Breast epithelium (tissue), 4 donors: ENCODE results near the gene MAP3K5. TPM values are rescaled to one million over a fixed set of nuclear protein-coding genes. Genes with fewer than 3 reads are reported as not detected.

ENCODE experiments used
- DNase-seq, 2 donors: peaks; one replicate each; pipeline ENCODE4 v3.0.0-alpha.2; 2019; ENCODE audit warnings: low spot score in 2 of 2
- H3K27ac ChIP-seq, 2 donors: fragments of 200-600 bp; sonication (generic) in 1 of 2; one replicate each; pipeline ENCODE4 v1.5.1; 2016 to 2019; ENCODE audit warnings: mild to moderate bottlenecking in 1 of 2
- H3K27me3 ChIP-seq, 2 donors: fragments of 200-600 bp; sonication (generic) in 1 of 2; one replicate each; pipeline versions ENCODE4 v1.5.1 to v1.6.0; 2017 to 2019; ENCODE audit warnings: control low read depth in 1 of 2, mild to moderate bottlenecking in 1 of 2
- H3K36me3 ChIP-seq: fragments of 200-600 bp; one replicate; pipeline ENCODE4 v1.5.1; 2019
- H3K4me1 ChIP-seq, 2 donors: fragments of 200-600 bp; sonication (generic); one replicate each; pipeline ENCODE4 v1.5.1; 2016 to 2019; ENCODE audit warnings: control low read depth in 1 of 2
- H3K4me3 ChIP-seq, 3 donors: fragments of 200-600 bp; sonication (generic); 1 replicate in 2 of 3; 2 replicates in 1 of 3; pipeline ENCODE4 v1.5.1; 2016 to 2019; ENCODE audit warnings: mild to moderate bottlenecking in 3 of 3, moderate library complexity in 2 of 3
- H3K9me3 ChIP-seq, 2 donors: fragments of 200-600 bp; sonication (generic) in 1 of 2; one replicate each; pipeline ENCODE4 v1.5.1; 2016 to 2019; ENCODE audit warnings: control low read depth in 1 of 2
- POLR2A ChIP-seq: fragments of 450-650 bp; IDR thresholded peaks from one replicate; pipeline ENCODE4 v1.6.1; 2016; ENCODE audit warnings: antibody characterized with exemption, mild to moderate bottlenecking, moderate library complexity
- POLR2AphosphoS5 ChIP-seq, 3 donors: sonication (generic); formaldehyde crosslinking; IDR thresholded peaks; one replicate each; pipeline ENCODE4 v1.6.1; 2017; ENCODE audit warnings: antibody characterized with exemption in 3 of 3
- intact Hi-C: fragments of 100-400 bp; cut with DNase I; formaldehyde crosslinking; loops from one replicate; pipeline ENCODE4 v1.15.1; 2023; ENCODE audit warnings: low total_unique reads
- total RNA-seq, 3 donors: library from RNA; depleted of rRNA; stranded (reverse); fragments of >200 nt; gene quantifications; one replicate each; pipeline ENCODE4 v1.1.0, GENCODE V29; 2016
- TF ChIP-seq, protein P1 (sequence below), 3 donors: fragments of 450-650 bp; IDR thresholded peaks; one replicate each; pipeline ENCODE4 v1.5.1; 2016 to 2017; ENCODE audit warnings: antibody characterized with exemption in 3 of 3, mild to moderate bottlenecking in 3 of 3, moderate library complexity in 3 of 3

MAP3K5 gene
- total RNA-seq, 3 donors from 2014 or later: 18.6 to 40.0 (median 33.2) TPM

DNA sequence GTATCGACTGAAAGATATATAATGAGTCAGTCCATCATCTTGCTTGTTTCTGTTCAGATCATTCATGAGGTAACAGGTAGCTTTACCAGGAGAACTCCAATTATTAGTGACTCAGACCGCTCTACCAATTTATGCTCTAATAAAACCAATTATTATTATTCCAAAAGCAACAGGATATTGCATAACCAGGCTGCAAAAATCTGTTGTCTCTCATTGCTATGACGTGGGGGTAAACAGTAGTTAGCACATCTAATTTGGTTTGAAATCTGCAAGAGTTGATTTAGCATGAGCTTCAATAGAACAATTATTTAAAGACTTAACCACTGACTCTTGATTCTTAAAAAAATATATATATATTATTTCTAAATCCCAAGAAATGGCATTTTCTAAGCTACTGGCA is 151.1 kb downstream of the MAP3K5 start:
- intact Hi-C loops: loop anchor here (5.0 kb wide), 1 partner anchor 151 kb away; the partner anchor contains the start of gene MAP3K5
- no peak overlapping the region for H3K27ac ChIP-seq
- H3K27me3 ChIP-seq: no peaks in the 10 kb centered on the region
- H3K36me3 ChIP-seq: no peaks in the 10 kb centered on the region
- TF ChIP-seq POLR2AphosphoS5 (IDR thresholded peaks at IDR 0.05) (no peak), POLR2A (no peak)
- TF ChIP-seq, protein P1, sequence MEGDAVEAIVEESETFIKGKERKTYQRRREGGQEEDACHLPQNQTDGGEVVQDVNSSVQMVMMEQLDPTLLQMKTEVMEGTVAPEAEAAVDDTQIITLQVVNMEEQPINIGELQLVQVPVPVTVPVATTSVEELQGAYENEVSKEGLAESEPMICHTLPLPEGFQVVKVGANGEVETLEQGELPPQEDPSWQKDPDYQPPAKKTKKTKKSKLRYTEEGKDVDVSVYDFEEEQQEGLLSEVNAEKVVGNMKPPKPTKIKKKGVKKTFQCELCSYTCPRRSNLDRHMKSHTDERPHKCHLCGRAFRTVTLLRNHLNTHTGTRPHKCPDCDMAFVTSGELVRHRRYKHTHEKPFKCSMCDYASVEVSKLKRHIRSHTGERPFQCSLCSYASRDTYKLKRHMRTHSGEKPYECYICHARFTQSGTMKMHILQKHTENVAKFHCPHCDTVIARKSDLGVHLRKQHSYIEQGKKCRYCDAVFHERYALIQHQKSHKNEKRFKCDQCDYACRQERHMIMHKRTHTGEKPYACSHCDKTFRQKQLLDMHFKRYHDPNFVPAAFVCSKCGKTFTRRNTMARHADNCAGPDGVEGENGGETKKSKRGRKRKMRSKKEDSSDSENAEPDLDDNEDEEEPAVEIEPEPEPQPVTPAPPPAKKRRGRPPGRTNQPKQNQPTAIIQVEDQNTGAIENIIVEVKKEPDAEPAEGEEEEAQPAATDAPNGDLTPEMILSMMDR (IDR thresholded peaks at IDR 0.05): no peak
- no peaks in the 10 kb centered on the region for H3K4me1 ChIP-seq
- DNase-seq: no peak
- no peaks in the 10 kb centered on the region for H3K9me3 ChIP-seq
- H3K4me3 ChIP-seq: no peak overlapping the region

DNA sequence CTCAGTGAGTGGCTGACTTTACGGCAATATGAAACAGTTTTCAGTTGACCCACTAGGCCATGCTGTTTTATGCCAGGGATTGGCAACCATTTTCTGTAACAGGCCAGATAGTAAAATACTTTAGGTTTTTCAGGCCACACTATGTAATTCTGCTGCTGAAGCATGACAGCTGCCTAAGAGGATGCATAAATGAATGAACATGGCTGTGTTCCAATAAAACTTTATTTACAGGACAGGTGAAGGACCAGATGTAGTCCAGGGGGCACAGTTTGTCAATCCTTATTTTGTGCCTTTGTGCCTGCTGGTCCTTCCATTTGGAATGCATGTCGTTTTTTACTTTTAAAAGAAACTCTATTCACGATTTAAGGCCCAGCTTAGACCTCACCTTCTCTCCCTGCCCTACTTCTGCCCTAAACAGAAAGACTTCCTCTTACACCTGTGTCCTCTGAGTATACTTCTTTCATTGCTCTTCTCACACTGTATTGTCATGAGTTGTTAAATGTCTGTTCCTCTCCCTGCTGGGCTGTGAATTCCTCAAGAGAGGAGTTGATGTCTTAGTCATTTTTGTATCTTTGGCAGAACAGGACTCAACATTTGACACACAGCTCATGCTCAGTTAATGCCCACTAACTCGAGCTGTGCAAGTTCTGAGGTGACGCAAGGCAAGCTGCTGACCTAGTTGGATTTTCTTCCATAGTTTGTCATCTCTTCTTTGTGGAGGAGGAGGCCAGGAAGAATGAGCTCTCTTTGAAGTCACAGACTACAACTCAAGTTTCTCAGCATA is 152.0 kb downstream of the MAP3K5 start:
- Histone ChIP-seq H3K4me1 (no peaks in the 10 kb centered on the region), H3K27ac (no peak overlapping the region), H3K4me3 (no peak overlapping the region), H3K27me3 (no peaks in the 10 kb centered on the region), H3K9me3 (no peaks in the 10 kb centered on the region), H3K36me3 (no peaks in the 10 kb centered on the region)
- TF ChIP-seq POLR2AphosphoS5 (IDR thresholded peaks at IDR 0.05): no peak
- TF ChIP-seq POLR2A: no peak
- TF ChIP-seq, protein P1 (IDR thresholded peaks at IDR 0.05): no peak
- no peak for DNase-seq
- intact Hi-C loops: loop anchor here (5.0 kb wide), 1 partner anchor 152 kb away; the partner anchor contains the start of gene MAP3K5

DNA sequence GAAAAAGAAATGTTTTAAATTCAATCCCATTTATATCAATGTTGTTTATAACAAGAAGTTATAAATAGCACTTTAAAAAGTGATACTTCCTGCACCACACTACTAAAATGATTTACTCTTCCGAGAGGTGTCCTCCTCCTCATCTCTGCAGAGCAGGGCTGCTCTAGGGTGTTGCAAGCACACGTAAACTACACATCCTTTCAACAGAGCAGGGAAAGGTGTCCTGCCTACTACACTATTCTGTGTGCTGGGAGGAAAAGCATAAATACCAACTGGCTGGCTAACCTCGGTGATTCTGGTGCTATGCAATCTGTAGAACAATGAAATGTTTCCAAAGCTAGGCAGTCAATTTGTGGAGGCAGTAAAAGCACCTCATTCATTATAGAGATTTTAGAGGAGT is 152.6 kb downstream of the MAP3K5 start:
- TF ChIP-seq POLR2AphosphoS5 (IDR thresholded peaks at IDR 0.05) (no peak), POLR2A (no peak)
- TF ChIP-seq, protein P1 (IDR thresholded peaks at IDR 0.05): no peak
- Histone ChIP-seq H3K4me1 (no peaks in the 10 kb centered on the region), H3K4me3 (no peak overlapping the region), H3K9me3 (no peaks in the 10 kb centered on the region), H3K36me3 (no peaks in the 10 kb centered on the region), H3K27me3 (no peaks in the 10 kb centered on the region), H3K27ac (no peak overlapping the region)
- no peak for DNase-seq
- intact Hi-C loops: loop anchor here (5.0 kb wide), 1 partner anchor 153 kb away; the partner anchor contains the start of gene MAP3K5

DNA sequence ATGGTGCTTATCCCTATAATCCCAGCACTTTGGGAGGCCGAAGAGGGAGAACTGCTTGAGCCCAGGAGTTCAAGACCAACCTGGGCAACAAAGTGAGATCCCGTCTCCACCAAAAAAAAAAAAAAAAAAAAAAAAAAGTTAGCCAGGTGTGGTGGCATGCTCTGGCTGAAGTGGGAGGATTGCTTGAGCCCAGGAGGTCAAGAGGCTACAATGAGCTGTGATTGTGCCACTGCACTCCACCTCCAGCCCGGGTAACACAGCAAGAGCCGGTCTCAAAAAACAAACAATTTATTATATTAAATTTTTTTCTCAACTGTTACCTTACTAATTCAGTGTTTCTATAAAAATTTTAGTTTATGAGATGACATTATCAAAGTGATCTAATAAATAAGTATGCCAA is 156.7 kb downstream of the MAP3K5 start:
- Histone ChIP-seq H3K27ac (no peak overlapping the region), H3K36me3 (no peaks in the 10 kb centered on the region), H3K9me3 (no peaks in the 10 kb centered on the region), H3K27me3 (no peaks in the 10 kb centered on the region), H3K4me1 (no peaks in the 10 kb centered on the region), H3K4me3 (no peak overlapping the region)
- no peak for TF ChIP-seq POLR2AphosphoS5 (IDR thresholded peaks at IDR 0.05)
- no peak for TF ChIP-seq POLR2A
- TF ChIP-seq, protein P1 (IDR thresholded peaks at IDR 0.05): no peak
- no peak for DNase-seq
- intact Hi-C loops: no loop called here

DNA sequence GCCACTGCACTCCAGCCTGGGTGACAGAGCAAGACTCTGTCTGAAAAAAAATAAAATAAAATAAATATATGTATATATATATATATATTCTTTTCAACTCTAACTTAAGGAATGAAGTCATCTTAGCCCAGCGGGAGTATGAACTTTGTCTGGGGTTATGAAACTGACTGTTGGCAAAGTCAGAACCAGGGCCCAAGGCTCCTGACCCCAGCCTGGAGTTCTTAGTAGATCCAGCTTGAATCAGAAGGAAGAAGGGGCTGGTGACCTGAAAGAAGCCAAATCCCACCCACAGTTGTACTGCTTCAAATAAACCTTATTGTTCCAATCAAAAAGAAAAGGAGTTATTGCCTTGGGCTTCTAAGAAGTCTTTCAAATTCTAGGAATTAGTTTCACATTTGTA is 158.9 kb downstream of the MAP3K5 start:
- no peak overlapping the region for H3K4me3 ChIP-seq
- H3K4me1 ChIP-seq: no peaks in the 10 kb centered on the region
- no peaks in the 10 kb centered on the region for H3K36me3 ChIP-seq
- TF ChIP-seq POLR2A (no peak), POLR2AphosphoS5 (IDR thresholded peaks at IDR 0.05) (no peak)
- TF ChIP-seq, protein P1 (IDR thresholded peaks at IDR 0.05): no peak
- no peaks in the 10 kb centered on the region for H3K27me3 ChIP-seq
- intact Hi-C loops: no loop called here
- DNase-seq: no peak
- H3K9me3 ChIP-seq: no peaks in the 10 kb centered on the region
- H3K27ac ChIP-seq: no peak overlapping the region
